Epithelial cell of proximal tubule (primary cell): ENCODE results near the gene ELMOD1. TPM values are rescaled to one million over a fixed set of nuclear protein-coding genes. Genes with fewer than 3 reads are reported as not detected.
A peak's percentile ranks its signal among the peaks of the same experiment; 100 is the strongest.

Source experiments
- DNase-seq: peaks from one replicate; pipeline ENCODE4 v3.0.0-alpha.2; 2011; ENCODE audit warnings: low read depth
- H3K4me3 ChIP-seq: 2 replicates; pipeline ENCODE4 v1.5.1; 2011; ENCODE audit warnings: low read depth, mild to moderate bottlenecking, low read length
- total RNA-seq: library from RNA; depleted of rRNA; stranded (reverse); fragments of >200 nt; gene quantifications from 2 replicates; pipeline ENCODE4 v1.2.3, GENCODE V29; 2015
- TF ChIP-seq, protein P1 (sequence below): conservative IDR thresholded peaks from 2 replicates; pipeline ENCODE4 v1.5.1; 2012; ENCODE audit warnings: low read depth, mild to moderate bottlenecking, low read length

The ELMOD1 gene
- total RNA-seq, 1 donor from 2014 or later = not detected

DNA sequence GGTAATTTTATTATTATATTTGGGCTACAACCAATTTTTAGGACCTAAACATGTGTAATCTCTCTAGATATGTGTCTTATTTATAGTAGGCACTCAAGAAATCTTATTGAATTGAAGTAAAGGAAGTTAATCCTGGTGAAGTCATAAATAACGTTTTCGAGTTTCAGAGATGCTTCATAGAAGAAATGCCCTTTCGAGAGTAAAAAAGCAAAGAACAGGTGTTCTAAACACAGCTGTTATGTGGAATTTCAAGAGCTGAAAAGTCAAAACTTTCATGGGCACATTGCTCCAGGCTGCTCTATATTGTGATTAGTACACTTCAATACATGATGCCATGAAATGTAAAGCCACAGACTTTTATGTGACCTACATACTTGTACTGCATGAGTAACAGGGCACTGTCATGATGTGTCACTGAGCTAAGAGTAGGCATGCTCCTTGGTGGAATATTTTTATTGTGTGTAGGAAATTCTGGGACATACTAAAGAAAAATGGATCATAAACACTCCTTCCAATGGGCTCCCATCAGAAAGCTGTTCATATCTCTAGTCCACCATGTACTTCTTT is 7.2 kb upstream of the ELMOD1 start:
- TF ChIP-seq, protein P1, sequence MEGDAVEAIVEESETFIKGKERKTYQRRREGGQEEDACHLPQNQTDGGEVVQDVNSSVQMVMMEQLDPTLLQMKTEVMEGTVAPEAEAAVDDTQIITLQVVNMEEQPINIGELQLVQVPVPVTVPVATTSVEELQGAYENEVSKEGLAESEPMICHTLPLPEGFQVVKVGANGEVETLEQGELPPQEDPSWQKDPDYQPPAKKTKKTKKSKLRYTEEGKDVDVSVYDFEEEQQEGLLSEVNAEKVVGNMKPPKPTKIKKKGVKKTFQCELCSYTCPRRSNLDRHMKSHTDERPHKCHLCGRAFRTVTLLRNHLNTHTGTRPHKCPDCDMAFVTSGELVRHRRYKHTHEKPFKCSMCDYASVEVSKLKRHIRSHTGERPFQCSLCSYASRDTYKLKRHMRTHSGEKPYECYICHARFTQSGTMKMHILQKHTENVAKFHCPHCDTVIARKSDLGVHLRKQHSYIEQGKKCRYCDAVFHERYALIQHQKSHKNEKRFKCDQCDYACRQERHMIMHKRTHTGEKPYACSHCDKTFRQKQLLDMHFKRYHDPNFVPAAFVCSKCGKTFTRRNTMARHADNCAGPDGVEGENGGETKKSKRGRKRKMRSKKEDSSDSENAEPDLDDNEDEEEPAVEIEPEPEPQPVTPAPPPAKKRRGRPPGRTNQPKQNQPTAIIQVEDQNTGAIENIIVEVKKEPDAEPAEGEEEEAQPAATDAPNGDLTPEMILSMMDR = no peak
- DNase-seq = no peak
- H3K4me3 ChIP-seq = no peak overlapping the region

DNA sequence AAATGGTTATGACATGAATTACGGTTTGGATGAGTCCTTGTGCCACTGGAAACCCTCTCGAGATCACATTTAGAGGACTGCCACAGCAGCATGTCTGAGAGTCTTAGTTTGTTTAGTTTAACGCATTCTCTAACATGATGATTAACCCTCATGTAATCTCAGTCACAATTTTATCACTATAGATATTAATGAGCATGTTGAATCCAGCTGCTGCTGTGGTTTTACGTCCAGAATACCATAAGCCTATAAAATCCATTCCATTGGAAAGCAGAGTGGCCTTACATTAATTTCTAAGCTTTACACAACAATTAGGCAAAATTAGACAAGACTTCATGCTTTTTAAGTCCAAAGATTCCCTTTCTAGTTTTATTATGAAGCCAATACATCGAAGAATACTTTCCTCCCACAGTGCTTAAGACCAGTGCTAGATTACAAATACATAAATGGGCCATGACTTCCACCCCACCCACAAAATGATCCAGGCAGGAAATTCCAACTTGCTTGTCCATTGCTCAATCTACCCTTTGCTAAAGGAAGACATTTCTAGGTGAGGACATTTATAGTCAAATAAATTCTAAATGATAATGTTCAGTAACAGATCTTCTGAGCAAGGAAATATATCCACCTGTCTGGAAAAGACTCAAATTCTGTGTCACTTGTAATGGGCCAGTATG is 3.5 kb upstream of the ELMOD1 start:
- no peak for DNase-seq
- TF ChIP-seq, protein P1 = no peak
- H3K4me3 ChIP-seq = no peak overlapping the region

- H3K4me3 ChIP-seq = peak overlapping the region; percentile 67
- TF ChIP-seq, protein P1 = no peak
- DNase-seq = no peak
Measured at GRCh38 chr11:107591378-107592230, 657 bp downstream of the ELMOD1 start.

DNA sequence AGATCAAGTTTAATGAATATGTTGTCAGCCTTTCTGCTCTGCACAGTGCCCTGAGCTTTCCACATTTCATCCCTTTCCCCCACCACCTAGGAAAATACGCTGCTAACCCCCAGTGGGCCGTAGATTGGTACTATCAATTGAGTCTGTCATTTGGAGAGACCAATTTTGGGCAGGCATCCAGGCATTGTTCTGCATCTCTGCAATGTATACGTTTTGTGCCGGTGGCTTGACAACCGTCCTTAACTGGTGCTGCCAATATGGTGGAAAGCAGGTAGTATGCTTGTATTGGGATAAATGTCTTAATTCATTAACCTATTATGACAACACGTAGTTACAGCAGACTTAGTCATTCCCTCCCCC is 1.3 kb downstream of the ELMOD1 start:
- TF ChIP-seq, protein P1 = no peak
- no peak for DNase-seq
- H3K4me3 ChIP-seq = no peak overlapping the region

GRCh38 chr11:107592813-107593212 is 1.9 kb downstream of the ELMOD1 start:
- no peak for DNase-seq
- TF ChIP-seq, protein P1 = no peak
- no peak overlapping the region for H3K4me3 ChIP-seq

- no peak overlapping the region for H3K4me3 ChIP-seq
- DNase-seq = no peak
- TF ChIP-seq, protein P1 = no peak
Measured at GRCh38 chr11:107593951-107594350, 3.0 kb downstream of the ELMOD1 start.
